GM12878 (cell line): Measurements from ENCODE around the gene ANKRD11. TPM values are rescaled to one million over a fixed set of nuclear protein-coding genes. Genes with fewer than 3 reads are reported as not detected.

ENCODE experiments used
- ATF2 ChIP-seq: IDR thresholded peaks from 2 replicates; pipeline ENCODE4 v1.6.1; 2012; ENCODE audit warnings: low read length, inconsistent platforms
- BCL3 ChIP-seq: IDR thresholded peaks from 2 replicates; pipeline ENCODE4 v1.6.1; 2011; ENCODE audit warnings: borderline replicate concordance, low read depth, mild to moderate bottlenecking, moderate library complexity, low read length; ENCODE audit not compliant: insufficient read depth, poor library complexity, severe bottlenecking
- CBFB ChIP-seq: IDR thresholded peaks from 2 replicates; pipeline ENCODE4 v1.6.1; 2016; ENCODE audit warnings: antibody characterized with exemption, low read depth
- CHD2 ChIP-seq: IDR thresholded peaks from 2 replicates; pipeline ENCODE4 v1.6.1; 2011; ENCODE audit warnings: low read depth, low read length, improper control_type of control experiment, borderline replicate concordance
- GABPA ChIP-seq: IDR thresholded peaks from 2 replicates; pipeline ENCODE4 v1.6.1; 2014; ENCODE audit warnings: antibody characterized with exemption, low read depth, mild to moderate bottlenecking, inconsistent platforms
- HDAC6 ChIP-seq: fragments of 200-600 bp; sonication (generic); IDR thresholded peaks from one replicate; pipeline ENCODE4 v1.8.0; 2017; ENCODE audit warnings: antibody characterized with exemption; ENCODE audit not compliant: unreplicated experiment
- NFXL1 ChIP-seq: fragments of 450-650 bp; IDR thresholded peaks from 2 replicates; pipeline ENCODE4 v1.6.1; 2017; ENCODE audit warnings: antibody characterized with exemption, mild to moderate bottlenecking, borderline replicate concordance
- POLR2AphosphoS2 ChIP-seq: IDR thresholded peaks from 2 replicates; pipeline ENCODE4 v1.6.1; 2011; ENCODE audit warnings: low read depth, mild to moderate bottlenecking, low read length, improper control_type of control experiment, moderate library complexity
- POLR2AphosphoS5 ChIP-seq: IDR thresholded peaks from 2 replicates; pipeline ENCODE4 v1.6.1; 2011; ENCODE audit warnings: mild to moderate bottlenecking, low read length, inconsistent platforms
- RELB ChIP-seq: fragments of 450-650 bp; IDR thresholded peaks from 2 replicates; pipeline ENCODE4 v1.6.1; 2017; ENCODE audit warnings: low read depth, mild to moderate bottlenecking, moderate library complexity
- RFX5 ChIP-seq: IDR thresholded peaks from 2 replicates; pipeline ENCODE4 v1.6.1; 2011; ENCODE audit warnings: low read depth, low read length, improper control_type of control experiment
- SMAD1 ChIP-seq: fragments of 450-650 bp; IDR thresholded peaks from 2 replicates; pipeline ENCODE4 v1.6.1; 2018; ENCODE audit warnings: mild to moderate bottlenecking, low read depth; ENCODE audit not compliant: partially characterized antibody
- SRF ChIP-seq, 2 experiments: IDR thresholded peaks; 2 replicates each; pipeline ENCODE4 v1.6.1; 2011; ENCODE audit warnings: low read depth in 2 of 2, low read length in 2 of 2, mild to moderate bottlenecking in 1 of 2, moderate library complexity in 1 of 2
- TCF12 ChIP-seq: IDR thresholded peaks from 2 replicates; pipeline ENCODE4 v1.6.1; 2011; ENCODE audit warnings: low read depth, mild to moderate bottlenecking, low read length
- ZBED1 ChIP-seq: IDR thresholded peaks from 2 replicates; pipeline ENCODE4 v1.6.1; 2016; ENCODE audit warnings: borderline replicate concordance
- ZBTB40 ChIP-seq: fragments of 450-650 bp; IDR thresholded peaks from 2 replicates; pipeline ENCODE4 v1.6.1; 2016; ENCODE audit warnings: mild to moderate bottlenecking, moderate library complexity, borderline replicate concordance
- ZNF207 ChIP-seq: fragments of 450-650 bp; IDR thresholded peaks from 2 replicates; pipeline ENCODE4 v1.6.1; 2014; ENCODE audit warnings: antibody characterized with exemption, mild to moderate bottlenecking, borderline replicate concordance
- polyA plus RNA-seq, 11 experiments: library from polyadenylated mRNA; depleted of rRNA in 4 of 11; unstranded in 6 of 11; stranded (reverse) in 5 of 11; fragments of >200 nt; fragmentation: Nextera tagmentation in 4 of 11; fragmentation: Illumina TruSeq in 1 of 11; extraction: Ambion mirVana in 4 of 11; extraction: Trizol in 1 of 11; gene quantifications; 1 replicate in 1 of 11; 2 replicates in 10 of 11; pipeline versions ENCODE4 v1.2.1 to v1.2.3, GENCODE V29; 2011 to 2016; ENCODE audit warnings: inconsistent platforms in 2 of 11, missing spikeins in 2 of 11, low read depth in 1 of 11
- total RNA-seq, 4 experiments: library from RNA; depleted of rRNA in 3 of 4; stranded (reverse); fragments of >200 nt in 3 of 4; fragmentation: Illumina TruSeq in 1 of 4; extraction: Trizol in 1 of 4; gene quantifications; 2 replicates each; pipeline versions ENCODE4 v1.2.1 to v1.2.3, GENCODE V29; 2013 to 2021

The ANKRD11 gene
- total and polyA plus RNA-seq, 10 of the 15 experiments (the other 5 are each of a cell fraction or from before 2014, with no cell fraction given): 5.1 to 103 (median 27.4) TPM

GRCh38 chr16:89484923-89485679 is 5.3 kb downstream of the ANKRD11 start (continued):
- TF ChIP-seq CBFB (0 out of 2 replicates have a peak, but pooled peaks have one; percentile 16), RFX5 (no peak), POLR2AphosphoS5 (peak; percentile 76), ZNF207 (0 out of 2 replicates have a peak, but pooled peaks have one; percentile 58), ZBED1 (no peak), TCF12 (peak; percentile 85), SRF (IDR thresholded peaks at IDR 0.05; ENCODE audit: low read depth in 2 of 2, low read length in 2 of 2) (no peak), HDAC6 (no peak), ZBTB40 (no peak), ATF2 (peak; percentile 12; the same call in 1 of the 2 replicates), RELB (peak; percentile 82), POLR2AphosphoS2 (no peak), NFXL1 (no peak), GABPA (0 out of 2 replicates have a peak, but pooled peaks have one; percentile 15), BCL3 (no peak), CHD2 (no peak; the same call in 1 of the 2 replicates), SMAD1 (no peak)
